D721Med (cell line): Measurements from ENCODE around the gene SLC10A3.
A peak's percentile ranks its signal among the peaks of the same experiment; 100 is the strongest.

Source experiments
- DNase-seq: peaks from one replicate; pipeline ENCODE4 v3.0.0; 2011; ENCODE audit warnings: low spot score; ENCODE audit not compliant: insufficient read length
- FAIRE-seq: peaks from 2 replicates; lab custom pipeline; 2011; peaks lifted over from hg19 to GRCh38; lab: Jason Lieb, UNC
- TF ChIP-seq, protein P1 (sequence below): IDR thresholded peaks from 2 replicates; pipeline ENCODE4 v1.5.1; 2012; ENCODE audit warnings: mild to moderate bottlenecking, control low read depth; ENCODE audit not compliant: insufficient read depth; ENCODE audit errors: missing control alignments

Gene SLC10A3

DNA sequence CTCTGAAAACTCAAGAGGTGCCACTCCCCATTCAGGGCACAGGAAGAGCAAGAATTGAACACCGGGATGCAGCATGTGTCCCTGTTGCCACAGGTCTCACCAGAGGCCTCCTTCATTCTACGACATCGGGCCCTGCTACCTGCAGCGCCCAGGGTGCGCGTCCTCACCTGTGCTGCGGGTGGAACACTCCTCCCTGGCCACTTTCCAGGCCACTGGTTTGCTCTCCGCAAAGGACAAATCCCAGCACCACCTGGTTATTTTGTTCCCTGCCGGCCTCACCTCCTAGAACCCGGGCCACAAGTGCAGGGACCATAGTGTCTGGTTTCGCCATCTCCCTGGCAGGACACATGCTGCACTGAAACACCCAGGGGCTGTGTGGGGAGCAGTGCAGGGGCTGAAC lies 39.9 kb upstream of the SLC10A3 start:
- TF ChIP-seq, protein P1, sequence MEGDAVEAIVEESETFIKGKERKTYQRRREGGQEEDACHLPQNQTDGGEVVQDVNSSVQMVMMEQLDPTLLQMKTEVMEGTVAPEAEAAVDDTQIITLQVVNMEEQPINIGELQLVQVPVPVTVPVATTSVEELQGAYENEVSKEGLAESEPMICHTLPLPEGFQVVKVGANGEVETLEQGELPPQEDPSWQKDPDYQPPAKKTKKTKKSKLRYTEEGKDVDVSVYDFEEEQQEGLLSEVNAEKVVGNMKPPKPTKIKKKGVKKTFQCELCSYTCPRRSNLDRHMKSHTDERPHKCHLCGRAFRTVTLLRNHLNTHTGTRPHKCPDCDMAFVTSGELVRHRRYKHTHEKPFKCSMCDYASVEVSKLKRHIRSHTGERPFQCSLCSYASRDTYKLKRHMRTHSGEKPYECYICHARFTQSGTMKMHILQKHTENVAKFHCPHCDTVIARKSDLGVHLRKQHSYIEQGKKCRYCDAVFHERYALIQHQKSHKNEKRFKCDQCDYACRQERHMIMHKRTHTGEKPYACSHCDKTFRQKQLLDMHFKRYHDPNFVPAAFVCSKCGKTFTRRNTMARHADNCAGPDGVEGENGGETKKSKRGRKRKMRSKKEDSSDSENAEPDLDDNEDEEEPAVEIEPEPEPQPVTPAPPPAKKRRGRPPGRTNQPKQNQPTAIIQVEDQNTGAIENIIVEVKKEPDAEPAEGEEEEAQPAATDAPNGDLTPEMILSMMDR = no peak
- DNase-seq (no peak), FAIRE-seq (no peak)

DNA sequence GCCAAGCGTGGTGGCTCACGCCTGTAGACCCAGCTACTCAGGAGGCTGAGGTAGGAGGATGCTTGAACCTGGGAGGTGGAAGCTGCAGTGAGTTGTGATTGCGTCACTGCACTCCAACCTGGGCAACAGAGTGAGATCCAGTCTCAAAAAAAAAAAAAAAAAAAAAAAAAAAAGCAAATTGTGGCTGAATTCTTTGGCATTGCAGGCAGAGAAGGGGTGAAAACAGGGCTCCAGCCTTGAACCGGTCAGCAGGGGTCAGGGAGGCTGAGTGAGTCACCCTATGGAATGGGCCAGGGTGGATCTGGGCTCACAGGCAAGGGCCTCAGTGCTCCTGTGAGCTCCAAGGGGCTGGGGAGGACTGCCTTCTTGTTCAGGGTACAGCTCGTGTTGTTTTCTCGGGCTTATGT lies 38.8 kb upstream of the SLC10A3 start:
- DNase-seq (no peak), FAIRE-seq (no peak)
- TF ChIP-seq, protein P1 = no peak

DNA sequence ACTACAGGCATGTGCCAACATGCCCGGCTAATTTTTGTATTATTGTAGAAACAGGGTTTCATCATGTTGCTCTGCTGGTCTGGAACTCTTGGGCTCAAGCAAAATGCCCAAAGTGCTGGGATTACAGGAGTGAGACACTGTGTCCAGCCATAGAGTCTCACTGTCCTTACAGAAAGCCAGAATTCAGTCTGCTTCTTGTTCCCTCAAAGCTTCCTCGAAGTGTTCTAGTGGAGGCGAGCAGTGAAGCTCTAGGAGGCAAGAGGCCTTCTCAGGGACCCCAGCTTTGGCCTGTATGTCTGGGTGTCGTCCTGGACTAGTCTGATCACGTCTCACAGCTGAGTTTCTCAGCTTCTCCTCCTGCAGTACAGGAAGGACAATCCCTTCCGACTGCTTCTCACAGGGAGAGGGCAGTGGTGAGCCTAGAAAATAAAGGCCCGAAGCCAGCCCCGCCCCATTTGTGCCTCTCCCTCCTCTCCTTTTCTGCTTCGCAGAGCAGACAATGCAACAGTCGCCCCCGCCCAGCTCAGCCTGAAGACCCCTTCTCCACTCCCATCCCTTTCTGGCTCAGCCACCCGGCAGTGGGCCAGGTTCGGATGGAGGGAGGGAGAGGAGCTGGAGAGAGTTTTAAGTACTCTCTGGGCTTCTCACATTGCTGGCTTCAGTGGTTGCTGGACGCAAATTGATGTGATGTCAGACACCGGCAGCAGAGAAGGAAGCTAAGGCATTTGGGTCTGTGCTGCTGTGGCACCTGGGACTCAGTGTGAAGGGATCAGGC lies 36.7 kb upstream of the SLC10A3 start:
- DNase-seq = peak; percentile 40
- TF ChIP-seq, protein P1 = peak; percentile 45
- no peak for FAIRE-seq

DNA sequence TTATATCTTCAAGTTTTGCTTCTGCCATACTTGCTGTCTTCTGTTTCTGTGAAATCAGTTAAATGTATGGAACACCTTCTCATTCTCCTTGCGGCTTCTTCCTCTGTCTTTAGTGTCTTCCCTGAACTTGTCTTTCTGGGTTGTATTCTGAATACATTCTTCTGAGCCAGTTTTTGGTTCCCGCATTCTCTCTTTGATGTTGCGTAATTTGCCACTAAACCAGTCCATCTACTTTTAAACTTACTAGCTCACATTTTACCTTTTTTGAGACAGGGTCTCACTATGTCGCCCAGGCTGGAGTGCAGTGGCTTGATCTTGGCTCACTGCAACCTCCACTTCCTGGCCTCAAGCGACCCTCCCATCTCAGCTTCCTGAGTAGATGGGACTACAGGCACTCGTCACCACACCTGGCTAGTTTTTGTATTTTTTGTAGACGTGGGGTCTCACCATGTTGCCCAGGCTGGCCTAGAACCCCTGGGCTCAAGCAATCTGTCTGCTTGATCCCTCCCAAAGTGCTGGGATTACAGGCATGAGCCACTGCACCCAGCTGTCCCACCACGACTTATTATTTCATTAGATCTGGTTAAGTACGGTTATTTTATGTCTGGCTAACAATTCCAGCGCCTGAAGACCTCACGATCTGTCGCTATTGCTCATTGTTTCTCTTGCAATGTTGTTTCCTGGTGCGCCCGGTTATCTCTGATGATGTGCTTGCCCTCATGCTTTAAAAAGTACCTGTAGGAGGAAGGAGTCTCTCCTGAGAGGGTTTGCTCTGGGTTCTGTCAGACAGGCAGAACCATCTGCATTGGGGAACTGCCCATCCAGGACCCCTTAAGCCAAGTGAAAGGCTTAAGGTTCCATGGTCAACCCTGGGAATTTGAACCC lies 35.4 kb upstream of the SLC10A3 start:
- no peak for FAIRE-seq
- TF ChIP-seq, protein P1 = no peak
- no peak for DNase-seq

DNA sequence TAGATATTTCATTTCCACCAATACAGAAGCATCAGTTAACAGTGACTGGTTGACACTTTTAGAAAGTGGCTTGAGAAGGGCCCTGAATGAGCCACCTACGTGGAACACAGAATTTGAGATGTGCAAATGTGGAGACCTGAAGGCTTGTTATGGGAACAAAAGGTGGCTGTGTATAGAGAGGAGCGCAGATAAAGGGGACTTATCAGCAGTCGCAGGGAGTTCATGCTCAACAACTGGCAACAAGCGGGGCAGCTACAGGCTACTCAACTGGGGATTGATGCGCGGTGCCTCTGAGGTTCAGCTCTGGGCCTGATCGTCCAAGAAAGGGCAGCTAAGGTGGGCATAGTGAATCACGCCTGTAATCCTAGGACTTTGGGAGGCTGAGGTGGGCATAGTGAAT lies 29.0 kb upstream of the SLC10A3 start:
- DNase-seq (no peak), FAIRE-seq (no peak)
- TF ChIP-seq, protein P1 = no peak

DNA sequence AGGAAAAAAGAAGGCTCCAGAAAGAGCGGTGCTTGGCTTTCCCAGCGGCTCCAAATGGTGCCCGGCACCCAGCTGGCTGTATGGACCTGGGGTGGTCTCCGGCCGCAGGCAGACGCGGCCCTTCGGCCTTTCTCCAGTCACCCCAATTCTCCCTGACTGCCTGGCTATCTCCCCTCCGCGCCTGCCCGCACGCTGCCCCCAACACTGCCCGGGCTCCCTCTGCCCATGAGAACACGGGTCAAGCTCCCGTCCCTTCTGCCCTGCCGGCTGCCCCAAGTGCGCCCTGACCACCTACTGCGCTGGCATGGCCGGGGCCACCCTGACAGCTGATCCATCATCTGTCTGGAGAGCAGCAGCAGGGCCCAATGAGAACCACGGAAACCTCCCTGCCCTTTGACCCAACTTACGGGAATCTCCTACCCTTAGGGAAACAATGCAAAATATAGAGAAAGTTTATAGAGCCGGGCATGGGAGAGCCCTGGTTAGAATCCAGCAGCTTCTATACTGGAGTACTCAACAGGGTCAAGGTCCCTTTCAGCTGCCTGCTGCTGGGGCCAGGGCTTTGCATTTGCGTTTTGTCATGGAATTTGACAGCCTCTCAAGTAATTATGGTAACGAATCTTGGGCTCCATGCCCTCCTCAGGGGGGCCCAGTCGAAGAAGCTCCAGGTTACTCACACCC lies 26.8 kb upstream of the SLC10A3 start:
- no peak for FAIRE-seq
- DNase-seq = no peak
- TF ChIP-seq, protein P1 = no peak
